SU-DHL-6 (cell line): ENCODE measurements around the gene CXCL12.

Experiments
- EZH2phosphoT487 ChIP-seq: fragments of 200-600 bp; sonication (generic), shearing (Covaris generic); conservative IDR thresholded peaks from 2 replicates; pipeline ENCODE4 v1.6.1; 2018; ENCODE audit warnings: mild to moderate bottlenecking, antibody characterized with exemption, low read length, moderate library complexity, mixed read lengths
- TF ChIP-seq, protein P1 (sequence below): fragments of 200-600 bp; sonication (generic); IDR thresholded peaks from one replicate; pipeline ENCODE4 v1.5.1; 2017; ENCODE audit warnings: antibody characterized with exemption, mild to moderate bottlenecking, low read length, moderate library complexity; ENCODE audit not compliant: insufficient read depth, poor library complexity, severe bottlenecking

DNA sequence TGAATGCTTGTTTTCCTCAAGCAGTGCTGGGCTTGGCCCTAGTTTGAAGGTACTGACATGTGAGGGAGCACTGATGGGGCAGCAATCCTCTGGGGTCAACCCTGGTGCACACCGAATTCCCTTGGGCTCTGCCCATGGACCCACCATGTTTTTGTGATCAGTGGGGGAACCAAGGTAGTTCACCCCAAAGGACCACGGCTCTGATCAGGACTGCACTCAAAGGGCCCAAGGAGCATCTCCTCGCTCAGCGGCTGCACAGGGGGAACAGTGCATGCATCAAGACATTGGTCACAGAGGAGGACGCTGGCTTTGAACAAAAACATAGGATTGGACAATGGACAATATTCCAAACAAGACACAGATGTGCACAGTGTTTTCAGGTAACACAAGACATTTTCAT, 12.7 kb downstream of the CXCL12 start:
- TF ChIP-seq, protein P1, sequence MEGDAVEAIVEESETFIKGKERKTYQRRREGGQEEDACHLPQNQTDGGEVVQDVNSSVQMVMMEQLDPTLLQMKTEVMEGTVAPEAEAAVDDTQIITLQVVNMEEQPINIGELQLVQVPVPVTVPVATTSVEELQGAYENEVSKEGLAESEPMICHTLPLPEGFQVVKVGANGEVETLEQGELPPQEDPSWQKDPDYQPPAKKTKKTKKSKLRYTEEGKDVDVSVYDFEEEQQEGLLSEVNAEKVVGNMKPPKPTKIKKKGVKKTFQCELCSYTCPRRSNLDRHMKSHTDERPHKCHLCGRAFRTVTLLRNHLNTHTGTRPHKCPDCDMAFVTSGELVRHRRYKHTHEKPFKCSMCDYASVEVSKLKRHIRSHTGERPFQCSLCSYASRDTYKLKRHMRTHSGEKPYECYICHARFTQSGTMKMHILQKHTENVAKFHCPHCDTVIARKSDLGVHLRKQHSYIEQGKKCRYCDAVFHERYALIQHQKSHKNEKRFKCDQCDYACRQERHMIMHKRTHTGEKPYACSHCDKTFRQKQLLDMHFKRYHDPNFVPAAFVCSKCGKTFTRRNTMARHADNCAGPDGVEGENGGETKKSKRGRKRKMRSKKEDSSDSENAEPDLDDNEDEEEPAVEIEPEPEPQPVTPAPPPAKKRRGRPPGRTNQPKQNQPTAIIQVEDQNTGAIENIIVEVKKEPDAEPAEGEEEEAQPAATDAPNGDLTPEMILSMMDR, result no peak
- TF ChIP-seq EZH2phosphoT487, result no peak
